BJ (cell line): Measurements from ENCODE around the gene PANK2. TPM values are rescaled to one million over a fixed set of nuclear protein-coding genes. Genes with fewer than 3 reads are reported as not detected.

Source experiments
- CTCF ChIA-PET: fragments of 350-600 bp; formaldehyde crosslinking; extraction: SDS; loops from one replicate; lab custom pipeline; 2021; ENCODE audit warnings: antibody characterized with exemption, inconsistent platforms; lab: Yijun Ruan, JAX
- POLR2A ChIA-PET: fragments of 300-600 bp; sonication (Branson Sonifier 250); formaldehyde crosslinking; extraction: SDS; loops from one replicate; lab custom pipeline; 2021; ENCODE audit warnings: antibody characterized with exemption; lab: Charles Lee
- DNase-seq: peaks from one replicate; pipeline ENCODE4 v3.0.0-alpha.2; 2011; ENCODE audit warnings: low read depth
- H3K27me3 ChIP-seq: 2 replicates; pipeline ENCODE4 v1.6.0; 2011; ENCODE audit warnings: low read length; ENCODE audit not compliant: control insufficient read depth, insufficient read depth
- H3K36me3 ChIP-seq: 2 replicates; pipeline ENCODE4 v1.5.1; 2011; ENCODE audit warnings: low read length; ENCODE audit not compliant: control insufficient read depth, insufficient read depth
- H3K4me3 ChIP-seq: 2 replicates; pipeline ENCODE4 v1.5.1; 2011; ENCODE audit warnings: low read depth, mild to moderate bottlenecking, control low read depth, low read length
- CTCF ChIP-seq: IDR thresholded peaks from 2 replicates; pipeline ENCODE4 v1.5.1; 2011; ENCODE audit warnings: low read depth, mild to moderate bottlenecking, control low read depth, inconsistent platforms, low read length, moderate library complexity; ENCODE audit not compliant: insufficient read depth
- polyA plus RNA-seq: library from polyadenylated mRNA; depleted of rRNA; stranded (reverse); fragments of >200 nt; gene quantifications from 2 replicates; pipeline ENCODE4 v1.2.3, GENCODE V29; 2011

The PANK2 gene
- polyA plus RNA-seq, 1 experiment: 12.5 TPM

- TF ChIP-seq CTCF: no peak
- Histone ChIP-seq H3K36me3 (peaks cover 57% of the 10 kb centered on the region), H3K27me3 (no peaks in the 10 kb centered on the region), H3K4me3 (no peak overlapping the region)
- DNase-seq: no peak
- POLR2A ChIA-PET: no interaction called here
- CTCF ChIA-PET: interaction anchor here (1.6 kb wide), 1 partner anchor 10 kb away, joined by 6 read pairs; no protein-coding TSS in a partner anchor
These were observed 23.9 kb upstream of the PANK2 start for GRCh38 chr20:3865152-3865886.

GRCh38 chr20:3865887-3866407 lies 23.2 kb upstream of the PANK2 start:
- TF ChIP-seq CTCF: no peak
- POLR2A ChIA-PET: no interaction called here
- H3K27me3 ChIP-seq: no peaks in the 10 kb centered on the region
- H3K4me3 ChIP-seq: no peak overlapping the region
- peaks cover 57% of the 10 kb centered on the region for H3K36me3 ChIP-seq
- no peak for DNase-seq
- CTCF ChIA-PET: interaction anchor here (1.0 to 1.9 kb wide), 3 partner anchors 10 to 79 kb away, joined by 4 to 5 read pairs (median 4); partner anchors contain the start of gene CENPB

- no peaks in the 10 kb centered on the region for H3K27me3 ChIP-seq
- TF ChIP-seq CTCF: no peak
- ChIA-PET CTCF (interaction anchor here (1.0 to 1.9 kb wide), 4 partner anchors 10 to 80 kb away, joined by 3 to 5 read pairs (median 4); partner anchors contain the start of gene CENPB), POLR2A (interaction anchor here (0.6 kb wide), 1 partner anchor 396 kb away, joined by 5 read pairs; no protein-coding TSS in a partner anchor)
- peaks cover 55% of the 10 kb centered on the region for H3K36me3 ChIP-seq
- DNase-seq: no peak
- H3K4me3 ChIP-seq: no peak overlapping the region
These were observed 22.7 kb upstream of the PANK2 start for GRCh38 chr20:3866464-3866863.

- no peak for TF ChIP-seq CTCF
- ChIA-PET CTCF (interaction anchor here (0.6 to 1.9 kb wide), 5 partner anchors 12 to 204 kb away, joined by 3 to 5 read pairs (median 4); partner anchors contain the start of gene CENPB), POLR2A (interaction anchor here (0.6 kb wide), 1 partner anchor 339 kb away, joined by 4 read pairs; no protein-coding TSS in a partner anchor)
- Histone ChIP-seq H3K36me3 (peaks cover 46% of the 10 kb centered on the region), H3K27me3 (no peaks in the 10 kb centered on the region), H3K4me3 (no peak overlapping the region)
- no peak for DNase-seq
These were observed 21.4 kb upstream of the PANK2 start for GRCh38 chr20:3867802-3868201.
